MM.1S (cell line): Measurements from ENCODE around the gene CDK5RAP2.

Source experiments
- DNase-seq: peaks from one replicate; pipeline ENCODE4 v3.0.0-alpha.2; 2015
- H2AFZ ChIP-seq: fragments of 300-600 bp; sonication (generic); 2 replicates; pipeline ENCODE4 v1.6.0; 2016; ENCODE audit warnings: antibody characterized with exemption, low read length
- H3F3A ChIP-seq: fragments of 300-600 bp; sonication (generic); 2 replicates; pipeline ENCODE4 v1.6.1; 2016; ENCODE audit warnings: mild to moderate bottlenecking, antibody characterized with exemption, low read length, moderate library complexity, mixed read lengths; ENCODE audit not compliant: insufficient read depth
- H3K27ac ChIP-seq: fragments of 300-600 bp; sonication (generic); 2 replicates; pipeline ENCODE4 v1.5.1; 2016; ENCODE audit warnings: mild to moderate bottlenecking, low read length
- H3K27me3 ChIP-seq: fragments of 300-600 bp; sonication (generic); replicated peaks from 2 replicates; pipeline ENCODE4 v1.6.0; 2016; ENCODE audit warnings: low read length; ENCODE audit not compliant: insufficient read depth
- H3K36me3 ChIP-seq: fragments of 300-600 bp; sonication (generic); replicated peaks from 2 replicates; pipeline ENCODE4 v1.6.1; 2016; ENCODE audit warnings: mild to moderate bottlenecking, low read length, mixed read lengths; ENCODE audit not compliant: insufficient read depth
- H3K4me1 ChIP-seq: fragments of 300-600 bp; sonication (generic); 2 replicates; pipeline ENCODE4 v1.6.1; 2016; ENCODE audit warnings: low read length, mixed read lengths
- H3K4me2 ChIP-seq: fragments of 300-600 bp; sonication (generic); 2 replicates; pipeline ENCODE4 v1.6.0; 2016; ENCODE audit warnings: low read depth, low read length
- H3K4me3 ChIP-seq: fragments of 300-600 bp; sonication (generic); 2 replicates; pipeline ENCODE4 v1.5.1; 2016; ENCODE audit warnings: low read length, mixed read lengths
- H3K79me2 ChIP-seq: fragments of 300-600 bp; sonication (generic); 2 replicates; pipeline ENCODE4 v1.6.1; 2016; ENCODE audit warnings: mixed run types, low read length, mixed read lengths
- H3K9ac ChIP-seq: fragments of 300-600 bp; sonication (generic); 2 replicates; pipeline ENCODE4 v1.6.1; 2016; ENCODE audit warnings: low read length, mixed read lengths
- H3K9me2 ChIP-seq: fragments of 300-600 bp; sonication (generic); replicated peaks from 2 replicates; pipeline ENCODE4 v1.6.1; 2016; ENCODE audit warnings: mild to moderate bottlenecking, low read length, mixed read lengths; ENCODE audit not compliant: insufficient read depth
- H3K9me3 ChIP-seq: fragments of 300-600 bp; sonication (generic); replicated peaks from 2 replicates; pipeline ENCODE4 v1.6.1; 2016; ENCODE audit warnings: mild to moderate bottlenecking, low read length, mixed read lengths; ENCODE audit not compliant: insufficient read depth
- H4K20me1 ChIP-seq: fragments of 300-600 bp; sonication (generic); 2 replicates; pipeline ENCODE4 v1.6.1; 2016; ENCODE audit warnings: mild to moderate bottlenecking, low read length, moderate library complexity, mixed read lengths; ENCODE audit not compliant: insufficient read depth
- EZH2 ChIP-seq: fragments of 300-600 bp; sonication (generic); optimal IDR thresholded peaks from 2 replicates; pipeline ENCODE3; 2017; ENCODE audit warnings: low read depth, mild to moderate bottlenecking, antibody characterized with exemption, low read length, mixed read lengths
- EZH2phosphoT487 ChIP-seq: fragments of 300-600 bp; sonication (generic); IDR thresholded peaks from 2 replicates; pipeline ENCODE4 v1.6.1; 2018; ENCODE audit warnings: antibody characterized with exemption, low read length
- TF ChIP-seq, protein P1 (sequence below): fragments of 300-600 bp; sonication (generic); IDR thresholded peaks from 2 replicates; pipeline ENCODE4 v1.5.1; 2016; ENCODE audit warnings: antibody characterized with exemption, low read length, mixed read lengths

The CDK5RAP2 gene

DNA sequence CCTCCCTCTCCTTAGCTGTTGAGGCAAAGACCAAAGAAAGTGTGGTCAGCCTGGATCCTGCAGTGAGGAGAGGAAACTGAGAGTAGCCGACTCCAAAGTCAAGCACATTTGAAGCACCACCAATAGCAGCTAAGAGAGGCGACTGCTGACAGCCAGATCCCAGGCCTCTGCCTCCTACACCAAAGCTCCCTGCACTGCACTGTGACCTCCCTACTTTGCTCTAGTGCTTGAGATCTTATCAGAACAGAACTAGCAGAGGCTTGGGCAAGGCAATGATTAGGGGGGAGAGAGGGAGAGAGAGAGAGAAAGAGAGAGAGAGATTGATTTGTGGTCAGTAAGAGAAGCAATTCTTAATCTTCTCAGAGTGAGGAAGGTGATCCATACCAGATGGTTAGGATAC lies 216.3 kb downstream of the CDK5RAP2 start:
- Histone ChIP-seq H3K4me3 (no peak overlapping the region), H3K36me3 (no peaks in the 10 kb centered on the region), H2AFZ (no peak overlapping the region), H3F3A (no peaks in the 10 kb centered on the region), H3K9me3 (no peaks in the 10 kb centered on the region), H3K79me2 (no peaks in the 10 kb centered on the region), H4K20me1 (no peaks in the 10 kb centered on the region), H3K4me2 (no peak overlapping the region), H3K9me2 (no peaks in the 10 kb centered on the region), H3K27me3 (no peaks in the 10 kb centered on the region), H3K9ac (no peak overlapping the region), H3K27ac (no peak overlapping the region), H3K4me1 (no peaks in the 10 kb centered on the region)
- TF ChIP-seq, protein P1, sequence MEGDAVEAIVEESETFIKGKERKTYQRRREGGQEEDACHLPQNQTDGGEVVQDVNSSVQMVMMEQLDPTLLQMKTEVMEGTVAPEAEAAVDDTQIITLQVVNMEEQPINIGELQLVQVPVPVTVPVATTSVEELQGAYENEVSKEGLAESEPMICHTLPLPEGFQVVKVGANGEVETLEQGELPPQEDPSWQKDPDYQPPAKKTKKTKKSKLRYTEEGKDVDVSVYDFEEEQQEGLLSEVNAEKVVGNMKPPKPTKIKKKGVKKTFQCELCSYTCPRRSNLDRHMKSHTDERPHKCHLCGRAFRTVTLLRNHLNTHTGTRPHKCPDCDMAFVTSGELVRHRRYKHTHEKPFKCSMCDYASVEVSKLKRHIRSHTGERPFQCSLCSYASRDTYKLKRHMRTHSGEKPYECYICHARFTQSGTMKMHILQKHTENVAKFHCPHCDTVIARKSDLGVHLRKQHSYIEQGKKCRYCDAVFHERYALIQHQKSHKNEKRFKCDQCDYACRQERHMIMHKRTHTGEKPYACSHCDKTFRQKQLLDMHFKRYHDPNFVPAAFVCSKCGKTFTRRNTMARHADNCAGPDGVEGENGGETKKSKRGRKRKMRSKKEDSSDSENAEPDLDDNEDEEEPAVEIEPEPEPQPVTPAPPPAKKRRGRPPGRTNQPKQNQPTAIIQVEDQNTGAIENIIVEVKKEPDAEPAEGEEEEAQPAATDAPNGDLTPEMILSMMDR = no peak
- TF ChIP-seq EZH2phosphoT487 (no peak), EZH2 (no peak)
- DNase-seq = no peak

DNA sequence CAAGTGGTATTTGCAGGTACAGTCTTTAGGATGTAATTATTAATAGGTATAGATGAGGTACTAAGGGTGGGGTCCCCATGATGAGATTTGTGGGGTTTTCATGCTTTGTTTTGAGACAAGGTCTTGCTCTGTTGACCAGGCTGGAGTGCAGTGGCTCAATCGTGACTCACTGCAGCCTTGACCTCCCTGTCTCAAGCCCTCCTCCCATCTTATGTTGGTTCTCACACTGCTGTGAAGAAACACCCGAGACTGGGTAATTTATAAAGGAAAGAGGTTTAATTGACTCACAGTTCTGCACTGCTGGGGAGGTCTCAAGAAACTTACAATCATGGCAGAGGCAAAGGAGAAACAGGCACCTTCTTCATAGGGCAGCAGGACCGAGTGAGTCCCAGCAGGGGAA lies 217.5 kb downstream of the CDK5RAP2 start:
- Histone ChIP-seq H3K9me3 (no peaks in the 10 kb centered on the region), H3F3A (no peaks in the 10 kb centered on the region), H3K27me3 (no peaks in the 10 kb centered on the region), H3K36me3 (no peaks in the 10 kb centered on the region), H2AFZ (no peak overlapping the region), H3K79me2 (no peaks in the 10 kb centered on the region), H3K9ac (no peak overlapping the region), H3K9me2 (no peaks in the 10 kb centered on the region), H3K4me3 (no peak overlapping the region), H3K4me1 (no peaks in the 10 kb centered on the region), H3K4me2 (no peak overlapping the region), H4K20me1 (no peaks in the 10 kb centered on the region), H3K27ac (no peak overlapping the region)
- DNase-seq = no peak
- TF ChIP-seq EZH2phosphoT487 (no peak), EZH2 (no peak)
- TF ChIP-seq, protein P1 = no peak

DNA sequence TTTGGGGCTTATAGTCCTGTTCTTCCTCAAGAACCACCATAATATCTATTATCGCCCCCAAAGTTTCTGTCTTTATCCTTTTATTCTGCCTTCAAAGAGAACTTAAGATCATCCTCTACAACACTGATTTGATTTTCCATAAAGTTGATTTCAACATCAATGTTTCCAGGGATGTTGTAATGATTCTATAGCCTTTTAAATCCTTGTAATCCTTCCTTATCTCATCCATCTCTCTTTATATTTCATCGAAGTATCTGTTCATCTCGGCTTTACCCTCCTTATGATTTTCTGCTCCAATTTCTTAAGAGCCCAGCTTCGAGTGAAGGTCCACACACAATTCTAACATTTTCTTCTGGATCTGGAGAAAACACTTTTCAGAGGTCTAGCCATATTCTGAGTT lies 218.4 kb downstream of the CDK5RAP2 start:
- no peaks in the 10 kb centered on the region for H3K27me3 ChIP-seq
- H3K79me2 ChIP-seq = no peaks in the 10 kb centered on the region
- no peak overlapping the region for H3K4me2 ChIP-seq
- H4K20me1 ChIP-seq = no peaks in the 10 kb centered on the region
- no peak for DNase-seq
- no peaks in the 10 kb centered on the region for H3K4me1 ChIP-seq
- no peak for TF ChIP-seq EZH2phosphoT487
- TF ChIP-seq, protein P1 = no peak
- no peak for TF ChIP-seq EZH2
- H3K9ac ChIP-seq = no peak overlapping the region
- no peak overlapping the region for H3K4me3 ChIP-seq
- H3F3A ChIP-seq = no peaks in the 10 kb centered on the region
- H3K27ac ChIP-seq = no peak overlapping the region
- H2AFZ ChIP-seq = no peak overlapping the region
- no peaks in the 10 kb centered on the region for H3K9me3 ChIP-seq
- H3K36me3 ChIP-seq = no peaks in the 10 kb centered on the region
- no peaks in the 10 kb centered on the region for H3K9me2 ChIP-seq
